Measurements from ENCODE around the gene TLX2.
A peak's percentile ranks its signal among the peaks of the same experiment; 100 is the strongest.
"Not testable (repeated sequence)": the region's sequence is repeated elsewhere in the genome, so short reads cannot be mapped to it uniquely, and the experiment has no call there.

TLX2 gene

DNA sequence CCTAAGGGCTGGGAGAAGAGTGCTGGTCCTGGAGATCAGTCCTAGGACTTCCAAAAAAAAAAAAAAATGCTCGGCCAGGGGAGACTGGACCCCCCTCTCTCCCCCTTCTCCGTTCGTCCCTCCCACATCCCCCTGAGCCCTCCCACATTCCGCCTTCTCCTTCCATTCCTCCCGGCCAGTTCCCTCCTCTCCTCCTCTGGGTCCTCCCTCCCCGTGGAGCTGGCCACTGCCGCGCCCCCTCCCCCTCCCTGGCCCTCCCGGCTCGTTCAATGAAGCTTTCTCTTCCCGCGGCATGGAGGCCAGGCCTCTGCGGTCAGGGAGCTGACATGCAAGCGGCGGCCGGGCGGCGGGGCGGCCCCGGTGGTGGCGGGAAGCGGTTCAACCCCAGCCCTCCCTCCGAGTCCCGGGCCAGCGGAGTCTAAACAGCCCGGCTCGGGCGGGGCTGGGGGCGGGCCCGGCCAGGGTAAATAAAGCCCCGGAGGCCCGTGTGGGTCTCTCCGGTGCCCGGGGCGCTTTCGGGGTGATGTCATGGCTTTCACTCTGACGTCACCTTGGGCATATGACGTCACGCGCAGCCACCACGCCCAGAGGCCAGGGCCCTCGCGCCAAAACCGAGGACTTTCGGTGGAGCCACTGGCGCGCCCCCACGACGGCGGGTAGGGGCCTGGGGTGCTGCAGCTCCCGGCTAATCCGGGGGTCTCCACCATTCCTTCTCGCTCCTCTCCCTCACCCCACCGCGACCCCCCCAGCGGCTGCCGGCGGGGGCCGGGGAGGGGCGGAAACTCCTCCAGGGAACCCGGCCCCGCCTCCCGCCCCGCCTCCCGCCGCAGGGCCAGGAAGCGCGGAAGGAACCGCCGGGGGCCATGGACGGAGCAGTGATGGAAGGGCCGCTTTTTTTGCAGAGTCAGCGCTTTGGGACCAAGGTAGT, 39.9 kb downstream of the TLX2 start, which contains the start of the genes DOK1 and LOXL3:
TSS of gene DOK1 (plus strand) at position 829 of the 928 bp plus-strand sequence. CDS start at position 864, 35 bp downstream.
TSS of gene LOXL3 (minus strand) at position 51 of the 928 bp plus-strand sequence. CDS start 1,308 bp downstream, outside the sequence.
- FAIRE-seq: peak; percentile 96

GRCh38 chr2:74554820-74555531, 40.7 kb downstream of the TLX2 start:
- FAIRE-seq (peak; percentile 92), DNase-seq (ENCODE audit: low spot score) (peak; percentile 75)

More for the DNA sequence above, 39.9 kb downstream of the TLX2 start, which contains the start of the genes DOK1 and LOXL3:
- DNase-seq (ENCODE audit: low spot score): peak; percentile 94

DNA sequence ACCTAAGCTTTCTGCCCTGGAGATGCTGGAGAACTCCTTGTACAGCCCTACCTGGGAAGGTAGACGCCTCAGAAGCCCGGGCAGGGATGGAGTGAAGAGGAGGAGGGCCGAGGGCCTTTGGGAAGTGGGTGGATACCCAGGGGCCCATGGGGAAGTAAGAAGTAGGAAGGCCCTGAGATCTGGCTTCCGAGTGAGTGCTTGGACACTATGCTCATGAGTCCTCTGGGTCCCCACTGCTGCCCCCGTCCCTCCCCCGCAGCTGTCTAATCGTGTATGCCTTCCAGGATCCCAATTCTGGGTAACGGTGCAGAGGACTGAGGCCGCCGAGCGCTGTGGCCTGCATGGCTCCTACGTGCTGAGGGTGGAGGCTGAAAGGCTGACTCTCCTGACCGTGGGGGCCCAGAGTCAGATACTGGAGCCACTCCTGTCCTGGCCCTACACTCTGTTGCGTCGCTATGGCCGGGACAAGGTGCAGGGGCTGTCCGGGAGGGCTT, 41.4 kb downstream of the TLX2 start:
- DNase-seq (ENCODE audit: low spot score) (no peak), FAIRE-seq (no peak)

DNA sequence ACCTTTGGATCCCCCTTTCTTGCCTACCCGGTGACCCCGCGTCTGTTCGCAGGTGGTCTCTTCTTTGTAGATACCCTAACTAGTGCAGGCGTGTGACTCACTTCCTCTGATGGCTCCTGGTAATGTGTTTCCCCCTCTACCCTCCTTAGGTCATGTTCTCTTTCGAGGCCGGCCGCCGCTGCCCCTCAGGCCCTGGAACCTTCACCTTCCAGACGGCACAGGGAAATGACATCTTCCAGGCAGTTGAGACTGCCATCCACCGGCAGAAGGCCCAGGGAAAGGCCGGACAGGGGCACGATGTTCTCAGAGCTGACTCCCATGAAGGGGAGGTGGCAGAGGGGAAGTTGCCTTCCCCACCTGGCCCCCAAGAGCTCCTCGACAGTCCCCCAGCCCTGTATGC, 41.9 kb downstream of the TLX2 start:
- no peak for FAIRE-seq

GRCh38 chr2:74556831-74557370, 42.7 kb downstream of the TLX2 start:
- FAIRE-seq: no peak
- DNase-seq (ENCODE audit: low spot score): no peak

More for the DNA sequence above, 41.9 kb downstream of the TLX2 start:
- no peak for DNase-seq (ENCODE audit: low spot score)

GRCh38 chr2:74558284-74559230, 44.3 kb downstream of the TLX2 start:
- FAIRE-seq (no peak), DNase-seq (ENCODE audit: low spot score) (no peak)

- FAIRE-seq: peak; percentile 5
Measured at GRCh38 chr2:74559912-74560311, 45.7 kb downstream of the TLX2 start.

DNA sequence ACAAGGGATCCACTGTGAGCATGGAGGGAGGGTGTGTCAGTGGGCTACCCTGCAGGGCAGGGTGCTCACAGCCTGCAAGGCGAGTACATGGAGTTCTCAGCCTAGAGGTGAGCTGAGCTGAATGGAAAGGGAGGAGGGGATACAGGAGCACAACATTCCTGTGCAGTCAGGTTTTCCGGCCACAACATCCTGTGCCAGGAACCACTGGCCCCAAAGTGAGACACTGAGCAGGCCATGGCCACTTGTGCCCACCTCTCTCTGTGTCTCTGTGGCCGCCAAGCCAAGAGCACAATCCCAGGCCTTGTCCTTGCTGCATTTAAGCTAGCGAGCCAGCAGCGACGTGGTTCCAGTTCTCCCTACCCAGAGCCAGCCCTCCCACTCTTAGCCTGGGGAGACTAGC, 46.3 kb downstream of the TLX2 start:
- DNase-seq (ENCODE audit: low spot score) (peak; percentile 77), FAIRE-seq (peak; percentile 89)

More at GRCh38 chr2:74559912-74560311, 45.7 kb downstream of the TLX2 start:
- no peak for DNase-seq (ENCODE audit: low spot score)

- FAIRE-seq; DNase-seq (ENCODE audit: low spot score): not testable (repeated sequence)
Measured at GRCh38 chr2:74561022-74561421, 46.8 kb downstream of the TLX2 start.

- FAIRE-seq (peak; percentile 74), DNase-seq (ENCODE audit: low spot score) (no peak)
Measured at GRCh38 chr2:74562126-74562775, 48.0 kb downstream of the TLX2 start.

DNA sequence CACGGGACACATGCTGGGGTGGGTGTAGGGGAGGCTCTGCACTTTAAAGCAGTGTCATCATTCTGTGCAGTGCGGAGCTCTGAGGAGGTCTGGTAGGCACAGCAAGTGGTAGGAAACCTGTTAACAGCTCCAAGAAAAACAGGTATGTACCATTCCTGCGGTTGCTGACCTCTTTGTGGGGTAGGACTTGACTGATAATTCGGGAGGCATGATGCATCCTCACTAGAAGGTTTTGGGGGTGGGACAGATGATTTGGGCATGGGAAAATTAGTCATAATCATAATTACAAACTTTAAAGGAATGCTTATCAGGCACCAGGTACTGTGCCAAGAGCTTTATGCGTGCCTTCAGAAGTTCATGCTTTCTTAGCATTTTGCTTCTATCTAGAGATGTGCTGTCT, 50.0 kb downstream of the TLX2 start:
- DNase-seq (ENCODE audit: low spot score) (no peak), FAIRE-seq (no peak)

- DNase-seq (ENCODE audit: low spot score): no peak
Measured at GRCh38 chr2:74566076-74566753, 52.0 kb downstream of the TLX2 start.

DNA sequence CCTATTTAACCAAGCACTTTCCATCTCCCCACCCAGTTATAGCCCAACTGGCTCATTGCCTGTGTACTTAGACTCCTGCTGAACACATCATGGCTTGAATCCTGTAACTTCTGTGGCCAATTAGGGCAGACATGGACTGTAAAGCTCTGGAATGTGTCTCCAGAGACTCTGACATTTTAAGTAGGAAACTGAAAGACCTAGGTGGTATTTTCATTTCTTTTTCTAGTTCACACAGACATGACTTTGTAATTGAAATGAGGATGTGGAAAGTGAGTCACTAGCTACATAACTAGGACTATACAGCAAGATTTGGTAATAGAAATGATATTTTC, 52.5 kb downstream of the TLX2 start:
- no peak for FAIRE-seq
- no peak for DNase-seq (ENCODE audit: low spot score)

More at GRCh38 chr2:74566076-74566753, 52.0 kb downstream of the TLX2 start:
- FAIRE-seq: no peak

Measured in urothelium cell line (cell line).